NT2/D1 (cell line): ENCODE data around the gene CDKN1C.

ENCODE experiments used
- DNase-seq: peaks from one replicate; pipeline ENCODE4 v3.0.0-alpha.2; 2011; ENCODE audit warnings: low read depth, low spot score
- H3K27me3 ChIP-seq: 2 replicates; pipeline ENCODE4 v1.6.0; 2011; ENCODE audit warnings: mild to moderate bottlenecking; ENCODE audit not compliant: insufficient read length, insufficient read depth
- H3K36me3 ChIP-seq: 2 replicates; pipeline ENCODE4 v1.6.1; 2011; ENCODE audit warnings: mild to moderate bottlenecking, low read length, mixed read lengths; ENCODE audit not compliant: insufficient read depth, insufficient read length
- H3K4me1 ChIP-seq: 2 replicates; pipeline ENCODE4 v1.5.1; 2011; ENCODE audit not compliant: insufficient read depth, insufficient read length
- H3K4me3 ChIP-seq: 2 replicates; pipeline ENCODE4 v1.5.1; 2011; ENCODE audit warnings: low read depth; ENCODE audit not compliant: insufficient read length
- H3K9ac ChIP-seq: 2 replicates; pipeline ENCODE4 v1.6.0; 2011; ENCODE audit warnings: low read depth; ENCODE audit not compliant: insufficient read length
- H3K9me3 ChIP-seq: 2 replicates; pipeline ENCODE4 v1.5.1; 2011; ENCODE audit warnings: mild to moderate bottlenecking, low read length; ENCODE audit not compliant: insufficient read depth
- SUZ12 ChIP-seq: IDR thresholded peaks from 2 replicates; pipeline ENCODE4 v1.6.1; 2011; ENCODE audit not compliant: insufficient read length, insufficient read depth; ENCODE audit errors: extremely low read depth
- YY1 ChIP-seq: IDR thresholded peaks from 2 replicates; pipeline ENCODE4 v1.6.1; 2011; ENCODE audit not compliant: insufficient read length, insufficient read depth
- ZNF274 ChIP-seq: IDR thresholded peaks from 2 replicates; pipeline ENCODE4 v1.6.1; 2011; ENCODE audit warnings: mild to moderate bottlenecking, low read depth, low read length

The CDKN1C gene

GRCh38 chr11:2862395-2863275, 22.9 kb downstream of the CDKN1C start:
- Histone ChIP-seq H3K27me3 (peaks cover 66% of the 10 kb centered on the region), H3K4me1 (peaks cover 36% of the 10 kb centered on the region), H3K4me3 (no peak overlapping the region), H3K9ac (peak overlapping the region; percentile 72), H3K36me3 (no peaks in the 10 kb centered on the region), H3K9me3 (no peaks in the 10 kb centered on the region)
- TF ChIP-seq SUZ12 (no peak), YY1 (no peak), ZNF274 (no peak)
- DNase-seq: peak; percentile 48

- H3K4me3 ChIP-seq: no peak overlapping the region
- H3K4me1 ChIP-seq: peaks cover 27% of the 10 kb centered on the region
- H3K36me3 ChIP-seq: no peaks in the 10 kb centered on the region
- no peak for DNase-seq
- H3K27me3 ChIP-seq: peaks cover 62% of the 10 kb centered on the region
- no peaks in the 10 kb centered on the region for H3K9me3 ChIP-seq
- TF ChIP-seq SUZ12 (no peak), YY1 (no peak), ZNF274 (no peak)
- H3K9ac ChIP-seq: no peak overlapping the region
Measured at GRCh38 chr11:2860636-2861035, 24.9 kb downstream of the CDKN1C start.

- Histone ChIP-seq H3K4me1 (peaks cover 27% of the 10 kb centered on the region), H3K9ac (peak overlapping the region; percentile 8), H3K27me3 (peaks cover 63% of the 10 kb centered on the region), H3K36me3 (no peaks in the 10 kb centered on the region), H3K9me3 (no peaks in the 10 kb centered on the region), H3K4me3 (no peak overlapping the region)
- no peak for DNase-seq
- TF ChIP-seq SUZ12: no peak
- no peak for TF ChIP-seq YY1
- TF ChIP-seq ZNF274: no peak
Measured at GRCh38 chr11:2859699-2860037, 25.9 kb downstream of the CDKN1C start.

- no peak overlapping the region for H3K9ac ChIP-seq
- H3K4me1 ChIP-seq: peaks cover 26% of the 10 kb centered on the region
- DNase-seq: no peak
- peaks cover 63% of the 10 kb centered on the region for H3K27me3 ChIP-seq
- TF ChIP-seq SUZ12 (no peak), YY1 (no peak), ZNF274 (no peak)
- H3K4me3 ChIP-seq: no peak overlapping the region
- no peaks in the 10 kb centered on the region for H3K9me3 ChIP-seq
- H3K36me3 ChIP-seq: no peaks in the 10 kb centered on the region
Measured at GRCh38 chr11:2858995-2859698, 26.4 kb downstream of the CDKN1C start.

- H3K27me3 ChIP-seq: peaks cover 61% of the 10 kb centered on the region
Measured at GRCh38 chr11:2857918-2858317, 27.7 kb downstream of the CDKN1C start.

GRCh38 chr11:2857276-2857675, 28.3 kb downstream of the CDKN1C start:
- TF ChIP-seq SUZ12 (no peak), YY1 (no peak), ZNF274 (no peak)
- H3K4me3 ChIP-seq: no peak overlapping the region
- H3K9me3 ChIP-seq: no peaks in the 10 kb centered on the region
- DNase-seq: no peak
- H3K36me3 ChIP-seq: no peaks in the 10 kb centered on the region
- peaks cover 26% of the 10 kb centered on the region for H3K4me1 ChIP-seq
- H3K27me3 ChIP-seq: peaks cover 61% of the 10 kb centered on the region
- no peak overlapping the region for H3K9ac ChIP-seq

More at GRCh38 chr11:2857918-2858317, 27.7 kb downstream of the CDKN1C start:
- no peak for DNase-seq
- Histone ChIP-seq H3K9ac (peak overlapping the region; percentile 42), H3K9me3 (no peaks in the 10 kb centered on the region), H3K4me3 (no peak overlapping the region), H3K36me3 (no peaks in the 10 kb centered on the region), H3K4me1 (peaks cover 23% of the 10 kb centered on the region)
- TF ChIP-seq SUZ12: no peak
- no peak for TF ChIP-seq ZNF274
- TF ChIP-seq YY1: no peak

- no peak overlapping the region for H3K9ac ChIP-seq
- H3K4me3 ChIP-seq: no peak overlapping the region
- peaks cover 41% of the 10 kb centered on the region for H3K27me3 ChIP-seq
- no peak for TF ChIP-seq YY1
- no peak for TF ChIP-seq SUZ12
- TF ChIP-seq ZNF274: no peak
- no peak for DNase-seq
- peaks cover 25% of the 10 kb centered on the region for H3K4me1 ChIP-seq
- no peaks in the 10 kb centered on the region for H3K9me3 ChIP-seq
- no peaks in the 10 kb centered on the region for H3K36me3 ChIP-seq
Measured at GRCh38 chr11:2855162-2855561, 30.4 kb downstream of the CDKN1C start.
